Measurements from ENCODE around the gene GPR155. TPM values are rescaled to one million over a fixed set of nuclear protein-coding genes. Genes with fewer than 3 reads are reported as not detected.
"Not testable (repeated sequence)": the region's sequence is repeated elsewhere in the genome, so short reads cannot be mapped to it uniquely, and the experiment has no call there.

Gene GPR155
- total and polyA plus RNA-seq, 2 experiments from 2014 or later: 1.2 to 1.3 TPM

DNA sequence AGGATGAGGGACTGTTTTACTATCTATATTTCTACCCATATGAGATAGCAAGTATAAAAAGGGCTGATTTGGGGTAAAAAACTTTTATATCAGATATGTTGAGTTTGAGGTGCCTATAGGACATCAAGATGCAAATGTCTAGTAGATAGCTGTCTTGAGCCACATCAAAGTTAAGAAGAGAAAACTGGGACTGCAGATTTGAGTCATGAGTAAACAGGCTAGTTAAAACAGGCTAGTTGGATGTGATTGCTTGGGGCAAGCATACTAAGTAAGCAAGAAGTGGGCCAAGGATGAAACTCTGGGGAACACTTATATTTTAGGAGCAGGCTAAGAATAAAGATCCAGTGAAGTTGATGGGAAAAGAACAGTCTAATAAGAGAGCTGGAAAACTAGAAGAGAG lies 94.1 kb downstream of the GPR155 start:
- H3F3A ChIP-seq (replicated peaks; ENCODE audit: low read depth): no peaks in the 10 kb centered on the region
- no peak overlapping the region for H2AFZ ChIP-seq
- no peak for DNase-seq (ENCODE audit: low spot score)
- no peaks in the 10 kb centered on the region for H3K9me3 Mint-ChIP-seq
- TF ChIP-seq, protein P1, sequence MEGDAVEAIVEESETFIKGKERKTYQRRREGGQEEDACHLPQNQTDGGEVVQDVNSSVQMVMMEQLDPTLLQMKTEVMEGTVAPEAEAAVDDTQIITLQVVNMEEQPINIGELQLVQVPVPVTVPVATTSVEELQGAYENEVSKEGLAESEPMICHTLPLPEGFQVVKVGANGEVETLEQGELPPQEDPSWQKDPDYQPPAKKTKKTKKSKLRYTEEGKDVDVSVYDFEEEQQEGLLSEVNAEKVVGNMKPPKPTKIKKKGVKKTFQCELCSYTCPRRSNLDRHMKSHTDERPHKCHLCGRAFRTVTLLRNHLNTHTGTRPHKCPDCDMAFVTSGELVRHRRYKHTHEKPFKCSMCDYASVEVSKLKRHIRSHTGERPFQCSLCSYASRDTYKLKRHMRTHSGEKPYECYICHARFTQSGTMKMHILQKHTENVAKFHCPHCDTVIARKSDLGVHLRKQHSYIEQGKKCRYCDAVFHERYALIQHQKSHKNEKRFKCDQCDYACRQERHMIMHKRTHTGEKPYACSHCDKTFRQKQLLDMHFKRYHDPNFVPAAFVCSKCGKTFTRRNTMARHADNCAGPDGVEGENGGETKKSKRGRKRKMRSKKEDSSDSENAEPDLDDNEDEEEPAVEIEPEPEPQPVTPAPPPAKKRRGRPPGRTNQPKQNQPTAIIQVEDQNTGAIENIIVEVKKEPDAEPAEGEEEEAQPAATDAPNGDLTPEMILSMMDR (conservative IDR thresholded peaks at IDR 0.05; ENCODE audit: low read depth in 2 of 2): no peak
- no peak for TF ChIP-seq JUNB (IDR thresholded peaks at IDR 0.05; ENCODE audit: unreplicated experiment)
- no peak for TF ChIP-seq ZNF114 (CRISPR knock-in tag; IDR thresholded peaks at IDR 0.05)
- no peak for TF ChIP-seq STAT1 (IDR thresholded peaks at IDR 0.05; ENCODE audit: unreplicated experiment)
- TF ChIP-seq EZH2 (IDR thresholded peaks at IDR 0.05; ENCODE audit: low read depth, unreplicated experiment): no peak
- TF ChIP-seq REST (IDR thresholded peaks at IDR 0.05; ENCODE audit: unreplicated experiment): no peak
- no peak for TF ChIP-seq ZNF331 (CRISPR knock-in tag; IDR thresholded peaks at IDR 0.05; ENCODE audit: low read depth)
- no peak for TF ChIP-seq POLR2AphosphoS5 (IDR thresholded peaks at IDR 0.05; ENCODE audit: low read depth)
- no peak for TF ChIP-seq CREB1 (CRISPR knock-in tag; IDR thresholded peaks at IDR 0.05; ENCODE audit: low read depth)
- TF ChIP-seq EZH2phosphoT487 (IDR thresholded peaks at IDR 0.05; ENCODE audit: unreplicated experiment): no peak
- no peak for TF ChIP-seq NANOG (IDR thresholded peaks at IDR 0.05; ENCODE audit: borderline replicate concordance)
- H3K4me1 ChIP-seq (ENCODE audit: insufficient read depth): peaks cover 6% of the 10 kb centered on the region; the same call in 1 of the 2 replicates
- no peaks in the 10 kb centered on the region for H4K20me1 ChIP-seq (replicated peaks; ENCODE audit: insufficient read depth)
- H3K27ac ChIP-seq (ENCODE audit: low read depth): no peak overlapping the region
- H3K36me3 Mint-ChIP-seq (ENCODE audit: low read depth): no peaks in the 10 kb centered on the region
- H3K27ac Mint-ChIP-seq: no peak overlapping the region
- no peak for ATAC-seq
- H3K4me3 Mint-ChIP-seq: no peak overlapping the region
- H3K4me3 ChIP-seq: no peak overlapping the region
- H3K9me2 ChIP-seq (ENCODE audit: insufficient read depth): no peaks in the 10 kb centered on the region
- peaks cover 29% of the 10 kb centered on the region for H3K79me2 ChIP-seq (replicated peaks; ENCODE audit: insufficient read depth)
- H3K27me3 ChIP-seq (ENCODE audit: insufficient read depth): no peaks in the 10 kb centered on the region
- H3K4me1 Mint-ChIP-seq: peaks cover 3% of the 10 kb centered on the region; the same call in 2 of the 3 replicates
- H3K36me3 ChIP-seq (ENCODE audit: insufficient read depth): no peaks in the 10 kb centered on the region
- H3K27me3 Mint-ChIP-seq (ENCODE audit: insufficient read depth, low read depth, poor library complexity): no peaks in the 10 kb centered on the region
- H3K4me2 ChIP-seq: no peak overlapping the region

- not testable (repeated sequence) for H3K36me3 ChIP-seq (ENCODE audit: insufficient read depth); H3K4me3 Mint-ChIP-seq; H3F3A ChIP-seq (replicated peaks; ENCODE audit: low read depth); H3K36me3 Mint-ChIP-seq (ENCODE audit: low read depth); H3K4me1 ChIP-seq (ENCODE audit: insufficient read depth); H4K20me1 ChIP-seq (replicated peaks; ENCODE audit: insufficient read depth); H3K27ac Mint-ChIP-seq; H3K4me2 ChIP-seq; H3K9me3 Mint-ChIP-seq; H3K27me3 Mint-ChIP-seq (ENCODE audit: insufficient read depth, low read depth, poor library complexity); H3K4me3 ChIP-seq; H3K27me3 ChIP-seq (ENCODE audit: insufficient read depth); H2AFZ ChIP-seq; DNase-seq (ENCODE audit: low spot score); H3K27ac ChIP-seq (ENCODE audit: low read depth); H3K9me2 ChIP-seq (ENCODE audit: insufficient read depth); H3K4me1 Mint-ChIP-seq; ATAC-seq
- H3K79me2 ChIP-seq (replicated peaks; ENCODE audit: insufficient read depth): peaks cover 29% of the 10 kb centered on the region
These were observed 96.5 kb downstream of the GPR155 start for GRCh38 chr2:174390303-174390702.
